GM19328 (cell line): ENCODE data around the gene ACSBG1.

ENCODE experiments used
- ATAC-seq: cut with Tn5 transposase; IDR thresholded peaks from one replicate; pipeline ENCODE4 v1.9.1; 2021; ENCODE audit warnings: mild to moderate bottlenecking, moderate library complexity; ENCODE audit not compliant: unreplicated experiment

Gene ACSBG1

DNA sequence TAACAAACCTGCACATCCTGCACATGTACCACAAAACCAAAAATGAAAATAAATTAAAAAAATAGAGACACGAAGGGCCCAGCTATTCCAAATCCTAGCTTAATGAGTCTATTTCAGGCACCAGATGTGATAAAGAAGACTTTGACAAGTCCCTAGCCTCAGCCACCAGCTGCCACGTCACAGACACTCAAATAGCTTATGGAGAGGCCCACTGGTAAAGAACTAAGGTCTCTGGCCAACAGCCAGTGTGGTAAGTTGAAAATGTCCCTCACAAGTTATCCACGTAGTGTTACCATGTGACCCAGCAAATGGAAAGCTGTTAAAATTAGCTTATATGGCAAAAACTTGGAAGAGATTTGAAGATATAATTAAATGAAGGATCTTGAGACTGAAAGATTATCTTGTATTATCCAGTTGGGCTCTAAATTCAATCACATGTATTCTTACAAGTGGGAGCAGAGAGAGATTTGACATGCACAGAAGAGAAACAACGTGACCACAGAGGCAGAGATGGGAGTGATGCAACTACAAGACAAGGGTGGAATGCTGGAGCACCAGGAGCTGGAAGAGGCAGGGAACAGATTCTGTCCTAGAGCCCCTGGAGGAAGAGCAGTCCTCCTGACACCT lies 10.9 kb downstream of the ACSBG1 start:
- no peak for ATAC-seq

- no peak for ATAC-seq
These were observed 11.5 kb downstream of the ACSBG1 start for GRCh38 chr15:78222745-78223395.

DNA sequence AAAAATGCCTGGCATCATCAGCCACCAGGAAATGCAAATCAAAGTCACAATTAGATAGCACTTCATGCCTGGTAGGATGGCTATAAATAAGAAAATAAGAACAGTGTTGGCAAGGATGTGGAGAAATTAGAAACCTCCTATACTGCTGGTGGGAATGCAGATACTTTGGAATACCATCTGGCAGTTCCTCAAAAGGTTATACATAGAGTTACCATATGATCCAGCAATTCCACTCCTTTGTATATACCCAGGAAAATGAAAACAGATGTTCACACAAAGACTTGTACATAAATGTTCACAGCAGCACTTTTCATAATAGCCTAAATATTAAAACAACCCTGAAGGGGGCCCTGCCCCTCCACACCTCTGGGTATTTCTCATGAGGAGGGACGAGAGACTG lies 13.7 kb downstream of the ACSBG1 start:
- no peak for ATAC-seq

- no peak for ATAC-seq
These were observed 17.9 kb downstream of the ACSBG1 start for GRCh38 chr15:78216276-78217104.

GRCh38 chr15:78213956-78214355 lies 20.4 kb downstream of the ACSBG1 start:
- ATAC-seq = no peak

DNA sequence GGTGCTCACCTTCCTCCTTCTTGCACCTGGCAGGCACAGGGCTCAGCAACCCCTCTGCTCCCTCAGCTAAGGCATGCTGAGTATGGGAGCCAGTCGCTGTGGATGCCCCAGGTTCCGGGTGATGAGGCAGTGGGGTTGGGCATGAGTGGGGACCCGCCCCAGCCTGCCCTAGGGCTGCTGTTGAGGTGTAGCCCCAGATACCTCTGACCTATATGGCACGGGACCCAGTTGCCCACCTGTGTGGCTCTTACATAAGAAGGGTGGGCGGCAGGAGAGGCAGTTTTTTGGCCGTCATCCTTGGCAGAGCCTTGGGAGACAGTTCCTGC lies 21.0 kb downstream of the ACSBG1 start:
- ATAC-seq = no peak

DNA sequence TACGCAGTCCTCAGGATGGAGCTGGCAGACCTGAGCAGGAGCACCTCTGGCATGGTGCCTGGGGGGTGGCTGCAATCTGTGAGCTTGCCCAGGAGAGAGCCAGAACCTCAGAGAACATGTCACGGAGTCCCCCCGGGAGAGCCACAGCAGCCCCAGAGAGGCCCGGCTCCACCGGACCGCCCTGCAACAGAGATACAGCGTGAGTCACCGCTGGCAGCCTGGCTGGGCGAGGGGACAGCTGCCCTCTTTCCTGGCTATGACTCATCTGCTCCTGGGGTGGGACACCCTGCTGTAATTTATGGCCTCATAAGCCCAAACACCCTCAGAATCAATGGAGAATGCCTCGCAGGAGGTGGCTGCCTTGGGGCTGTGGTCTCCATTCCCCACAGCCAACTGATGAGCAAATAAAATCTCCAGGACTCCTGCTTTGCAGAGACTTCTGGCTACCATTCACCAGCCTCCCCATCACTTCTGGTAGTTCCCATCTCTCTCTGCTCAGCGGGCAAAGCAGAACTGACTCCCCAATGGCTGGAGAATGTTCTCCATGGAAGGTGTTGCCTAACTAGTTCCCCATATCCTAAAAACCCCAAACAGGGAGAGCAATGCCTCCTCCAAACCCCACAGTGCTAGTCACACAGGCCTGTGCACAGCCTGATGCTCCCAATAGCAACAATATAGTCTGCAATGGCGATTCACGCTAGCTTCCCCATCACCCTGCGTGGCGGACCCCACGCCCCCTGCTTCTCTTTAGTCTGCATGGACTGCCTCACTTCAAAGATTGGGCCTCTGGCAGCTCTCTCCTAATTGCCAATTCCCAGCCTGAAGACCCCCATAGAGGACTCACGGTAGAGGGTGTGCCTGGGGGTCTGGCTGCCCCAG lies 21.6 kb downstream of the ACSBG1 start:
- no peak for ATAC-seq

DNA sequence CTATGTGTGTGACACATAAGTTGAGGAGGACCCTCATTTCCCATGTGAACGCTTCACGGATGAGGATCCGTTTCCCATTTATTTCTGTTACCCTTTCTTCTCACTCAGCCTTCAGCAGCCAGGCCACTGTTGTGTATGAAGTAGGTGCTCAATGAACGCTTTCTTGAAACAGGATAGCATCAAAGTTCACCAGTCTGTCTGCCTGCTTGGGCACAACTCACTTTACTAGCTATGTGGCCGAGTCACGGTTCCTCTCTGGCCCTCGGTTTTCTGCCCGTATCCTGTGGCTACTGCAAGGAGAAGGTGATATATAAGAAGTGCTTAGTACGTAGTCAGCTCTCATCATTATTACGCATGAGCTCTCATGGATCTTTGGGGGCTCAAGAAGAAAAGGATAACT lies 22.4 kb downstream of the ACSBG1 start:
- ATAC-seq = no peak

- ATAC-seq = no peak
These were observed 23.0 kb downstream of the ACSBG1 start for GRCh38 chr15:78211189-78211921.

- no peak for ATAC-seq
These were observed 24.0 kb downstream of the ACSBG1 start for GRCh38 chr15:78210349-78210717.

GRCh38 chr15:78209646-78210348 lies 24.6 kb downstream of the ACSBG1 start:
- ATAC-seq = no peak

DNA sequence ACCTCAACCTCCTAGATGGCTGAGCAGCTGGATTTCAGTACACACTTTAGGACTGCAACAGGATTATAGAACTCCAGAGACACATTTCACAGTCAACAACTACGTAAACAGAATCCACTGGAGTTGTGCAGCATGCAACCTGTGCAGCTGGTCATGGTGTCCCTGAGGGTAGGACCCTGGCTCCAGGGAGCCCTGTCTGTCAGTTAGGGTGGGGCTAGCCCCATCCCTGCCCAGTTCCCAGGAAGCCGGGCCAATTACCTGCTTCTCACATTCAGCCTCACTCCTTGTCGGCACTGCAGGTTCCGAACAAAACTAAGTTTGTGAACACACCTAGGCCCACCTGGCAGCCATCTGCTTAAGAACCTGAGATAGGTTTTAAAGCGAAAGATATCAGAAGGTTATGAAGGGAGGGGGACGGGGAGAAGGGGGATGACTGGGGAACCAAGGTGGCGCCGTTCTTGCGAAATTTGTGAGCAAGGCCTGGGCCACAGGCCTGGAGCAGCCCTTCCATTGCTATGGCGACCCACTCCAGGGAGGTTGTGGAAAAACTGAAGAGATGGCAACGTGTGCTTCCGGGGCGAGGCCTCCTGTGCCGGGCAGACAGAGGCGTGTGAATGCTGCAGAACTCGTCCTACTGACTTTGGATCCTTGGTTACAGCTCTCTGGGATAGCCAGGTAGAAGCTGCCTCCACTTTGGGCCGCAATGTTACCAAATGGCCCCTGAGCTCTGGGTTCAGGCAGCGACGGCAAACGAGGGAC lies 25.3 kb downstream of the ACSBG1 start:
- no peak for ATAC-seq

- ATAC-seq = no peak
These were observed 26.0 kb downstream of the ACSBG1 start for GRCh38 chr15:78208341-78208844.

DNA sequence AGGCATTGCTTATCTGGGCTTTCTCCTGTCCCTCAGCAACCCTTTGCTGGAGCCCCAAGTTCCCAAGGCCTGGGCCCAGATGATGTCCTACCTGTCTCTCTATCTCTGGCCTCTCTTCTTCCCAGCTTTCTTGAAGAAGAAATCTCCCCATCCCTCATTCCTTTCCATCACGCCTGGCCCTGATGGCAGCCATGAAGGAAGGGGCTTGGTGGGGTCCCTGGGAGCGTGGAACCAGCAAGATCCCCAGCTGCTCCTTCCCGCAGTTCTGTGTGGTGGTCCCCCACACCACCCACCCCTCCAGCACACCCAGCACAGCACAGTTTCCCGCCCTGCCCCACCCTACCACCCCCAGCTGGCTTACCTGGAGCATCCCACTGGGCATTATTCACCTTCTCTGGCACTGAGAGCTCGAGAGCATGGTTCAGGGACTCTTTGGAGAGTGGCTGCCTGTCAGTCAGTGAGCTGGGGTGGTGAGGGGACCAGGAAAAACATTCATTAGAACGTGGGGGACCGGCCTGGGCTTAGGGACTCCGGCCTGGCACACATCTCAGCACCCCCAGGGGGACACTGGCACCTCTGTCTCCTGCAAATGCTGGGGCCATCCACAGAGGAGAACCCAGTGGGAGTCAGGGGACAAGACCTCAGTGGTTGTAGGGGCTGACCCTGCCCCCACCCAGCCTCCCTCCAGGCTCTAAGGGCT lies 26.6 kb downstream of the ACSBG1 start:
- no peak for ATAC-seq

DNA sequence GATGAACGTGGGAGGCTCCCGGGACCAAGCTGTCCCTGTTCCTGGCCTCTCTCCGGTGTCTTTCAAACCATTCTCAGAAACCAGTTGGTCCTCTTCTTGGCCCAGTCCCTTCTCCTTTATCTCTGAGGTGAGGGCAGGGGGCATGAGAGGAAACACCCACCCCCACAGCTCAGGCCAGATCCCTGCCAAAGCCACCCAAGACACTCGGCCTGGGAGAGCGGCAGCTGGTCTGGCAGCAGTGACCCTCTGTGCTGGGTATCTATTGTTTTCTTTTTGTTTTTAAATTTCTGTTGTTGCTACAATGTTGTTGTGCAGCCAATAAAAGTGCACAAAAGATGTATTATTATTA lies 27.3 kb downstream of the ACSBG1 start:
- ATAC-seq = no peak

- no peak for ATAC-seq
These were observed 27.8 kb downstream of the ACSBG1 start for GRCh38 chr15:78206326-78207109.

- ATAC-seq = no peak
These were observed 28.5 kb downstream of the ACSBG1 start for GRCh38 chr15:78205856-78206255.

- ATAC-seq = no peak
These were observed 29.0 kb downstream of the ACSBG1 start for GRCh38 chr15:78205337-78205736.
